AG04450 (cell line): ENCODE data around the gene APOBEC3B. TPM values are rescaled to one million over a fixed set of nuclear protein-coding genes. Genes with fewer than 3 reads are reported as not detected.

Experiments used
- CTCF ChIA-PET: fragments of 300-600, 350-600 bp; formaldehyde crosslinking; extraction: SDS; loops from one replicate; lab custom pipeline; 2022; ENCODE audit warnings: antibody characterized with exemption, inconsistent platforms; lab: Charles Lee
- POLR2A ChIA-PET: fragments of 350-600 bp; formaldehyde crosslinking; extraction: SDS; loops from one replicate; lab custom pipeline; 2021; ENCODE audit warnings: antibody characterized with exemption, inconsistent platforms; lab: Yijun Ruan, JAX
- DNase-seq: peaks from one replicate; pipeline ENCODE4 v3.0.0-alpha.2; 2011; ENCODE audit warnings: low read depth, low spot score
- H3K27ac ChIP-seq: one replicate; pipeline ENCODE4 v1.5.1; 2012; ENCODE audit warnings: low read depth, low read length, control low read depth
- H3K27me3 ChIP-seq: one replicate; pipeline ENCODE4 v1.6.0; 2012; ENCODE audit warnings: low read length; ENCODE audit not compliant: control insufficient read depth, insufficient read depth
- H3K4me3 ChIP-seq: 2 replicates; pipeline ENCODE4 v1.5.1; 2011; ENCODE audit warnings: mild to moderate bottlenecking, low read depth, low read length, control low read depth
- H3K9me3 ChIP-seq: 2 replicates; pipeline ENCODE4 v1.5.1; 2012; ENCODE audit warnings: low read length; ENCODE audit not compliant: control insufficient read depth, insufficient read depth
- polyA plus RNA-seq: library from polyadenylated mRNA; depleted of rRNA; stranded (reverse); fragments of >200 nt; gene quantifications from 2 replicates; pipeline ENCODE4 v1.2.3, GENCODE V29; 2011
- TF ChIP-seq, protein P1 (sequence below): IDR thresholded peaks from 2 replicates; pipeline ENCODE4 v1.5.1; 2011; ENCODE audit warnings: low read depth, low read length, control low read depth, inconsistent platforms

APOBEC3B gene
- polyA plus RNA-seq, 1 experiment: 12.5 TPM

DNA sequence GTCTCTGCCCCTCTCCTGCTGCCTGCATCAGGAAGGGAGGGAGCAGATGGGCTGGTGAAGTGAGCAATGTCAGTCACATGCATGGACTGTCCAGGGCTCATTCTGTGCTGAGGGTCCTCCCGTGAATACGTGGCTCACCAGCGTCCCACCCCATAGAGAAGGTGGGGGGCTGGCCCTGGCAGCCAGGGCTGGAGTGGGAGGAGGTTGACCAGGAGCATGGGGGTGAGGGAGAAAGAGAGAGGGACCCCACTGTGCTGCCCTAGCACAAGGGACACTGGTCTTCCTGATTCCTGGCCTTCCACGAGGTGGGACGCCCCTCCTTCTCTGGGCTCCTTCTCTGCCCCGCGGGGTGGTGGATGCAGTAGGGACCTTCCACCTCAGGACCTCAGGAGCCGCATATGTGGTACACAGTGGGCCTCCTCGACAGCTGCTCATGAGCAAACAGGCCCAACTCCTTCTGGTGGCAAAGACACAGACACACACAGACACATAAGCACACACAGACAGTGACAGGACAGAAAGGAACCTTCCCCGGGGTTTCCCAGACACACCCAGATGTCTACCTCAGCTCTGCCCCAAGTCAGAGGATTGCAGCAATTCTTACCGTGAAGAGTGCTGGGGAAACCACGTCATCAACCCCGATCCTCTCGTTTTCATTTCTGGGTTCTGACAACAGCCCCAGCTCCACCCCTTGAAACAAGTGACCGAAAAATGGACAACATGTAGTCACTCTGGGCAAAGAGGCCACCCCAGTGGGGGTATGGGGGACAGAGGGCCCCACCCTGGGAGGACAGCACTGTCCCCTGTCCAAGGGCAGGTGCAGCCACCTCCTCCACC lies 28.4 kb upstream of the APOBEC3B start:
- H3K9me3 ChIP-seq: no peaks in the 10 kb centered on the region; the same call in 1 of the 2 replicates
- H3K27ac ChIP-seq: no peak overlapping the region
- peaks cover 40% of the 10 kb centered on the region for H3K27me3 ChIP-seq
- no peak overlapping the region for H3K4me3 ChIP-seq
- TF ChIP-seq, protein P1, sequence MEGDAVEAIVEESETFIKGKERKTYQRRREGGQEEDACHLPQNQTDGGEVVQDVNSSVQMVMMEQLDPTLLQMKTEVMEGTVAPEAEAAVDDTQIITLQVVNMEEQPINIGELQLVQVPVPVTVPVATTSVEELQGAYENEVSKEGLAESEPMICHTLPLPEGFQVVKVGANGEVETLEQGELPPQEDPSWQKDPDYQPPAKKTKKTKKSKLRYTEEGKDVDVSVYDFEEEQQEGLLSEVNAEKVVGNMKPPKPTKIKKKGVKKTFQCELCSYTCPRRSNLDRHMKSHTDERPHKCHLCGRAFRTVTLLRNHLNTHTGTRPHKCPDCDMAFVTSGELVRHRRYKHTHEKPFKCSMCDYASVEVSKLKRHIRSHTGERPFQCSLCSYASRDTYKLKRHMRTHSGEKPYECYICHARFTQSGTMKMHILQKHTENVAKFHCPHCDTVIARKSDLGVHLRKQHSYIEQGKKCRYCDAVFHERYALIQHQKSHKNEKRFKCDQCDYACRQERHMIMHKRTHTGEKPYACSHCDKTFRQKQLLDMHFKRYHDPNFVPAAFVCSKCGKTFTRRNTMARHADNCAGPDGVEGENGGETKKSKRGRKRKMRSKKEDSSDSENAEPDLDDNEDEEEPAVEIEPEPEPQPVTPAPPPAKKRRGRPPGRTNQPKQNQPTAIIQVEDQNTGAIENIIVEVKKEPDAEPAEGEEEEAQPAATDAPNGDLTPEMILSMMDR: no peak
- POLR2A ChIA-PET: no interaction called here
- CTCF ChIA-PET: no interaction called here
- DNase-seq: no peak

DNA sequence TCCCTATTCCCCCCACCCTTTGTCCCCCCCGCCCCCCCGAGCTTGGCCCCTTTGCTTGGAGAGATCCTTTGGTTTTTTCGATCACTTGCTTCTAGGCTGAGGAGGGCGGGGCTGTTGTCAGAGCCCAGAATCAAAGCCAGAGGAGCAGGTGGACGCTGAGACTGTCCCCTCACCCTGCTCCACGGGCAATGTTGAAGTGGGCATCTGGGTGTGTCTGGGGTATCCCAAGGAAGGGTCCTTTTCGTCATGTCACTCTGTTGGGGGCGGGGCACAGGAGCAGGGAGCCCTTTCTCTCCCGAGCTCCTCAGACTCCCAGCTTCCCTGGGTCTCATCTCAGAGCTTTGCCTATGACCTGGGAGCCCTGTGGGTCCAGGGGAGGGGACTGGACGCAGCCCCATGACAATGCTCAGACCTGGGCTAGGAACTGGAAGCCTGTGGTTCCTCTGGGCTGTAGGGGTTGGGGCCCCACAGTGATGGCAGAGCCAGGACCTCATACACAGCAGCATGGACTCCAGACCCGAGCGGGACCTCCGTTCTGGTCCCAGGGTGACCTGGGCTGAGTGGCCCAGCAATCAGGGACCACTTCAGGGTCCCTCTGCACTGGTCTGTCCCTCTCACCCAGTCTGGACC lies 27.6 kb upstream of the APOBEC3B start:
- DNase-seq: no peak
- POLR2A ChIA-PET: no interaction called here
- no peaks in the 10 kb centered on the region; the same call in 1 of the 2 replicates for H3K9me3 ChIP-seq
- no peak overlapping the region for H3K4me3 ChIP-seq
- TF ChIP-seq, protein P1: no peak
- H3K27me3 ChIP-seq: peaks cover 41% of the 10 kb centered on the region
- CTCF ChIA-PET: no interaction called here
- no peak overlapping the region for H3K27ac ChIP-seq

DNA sequence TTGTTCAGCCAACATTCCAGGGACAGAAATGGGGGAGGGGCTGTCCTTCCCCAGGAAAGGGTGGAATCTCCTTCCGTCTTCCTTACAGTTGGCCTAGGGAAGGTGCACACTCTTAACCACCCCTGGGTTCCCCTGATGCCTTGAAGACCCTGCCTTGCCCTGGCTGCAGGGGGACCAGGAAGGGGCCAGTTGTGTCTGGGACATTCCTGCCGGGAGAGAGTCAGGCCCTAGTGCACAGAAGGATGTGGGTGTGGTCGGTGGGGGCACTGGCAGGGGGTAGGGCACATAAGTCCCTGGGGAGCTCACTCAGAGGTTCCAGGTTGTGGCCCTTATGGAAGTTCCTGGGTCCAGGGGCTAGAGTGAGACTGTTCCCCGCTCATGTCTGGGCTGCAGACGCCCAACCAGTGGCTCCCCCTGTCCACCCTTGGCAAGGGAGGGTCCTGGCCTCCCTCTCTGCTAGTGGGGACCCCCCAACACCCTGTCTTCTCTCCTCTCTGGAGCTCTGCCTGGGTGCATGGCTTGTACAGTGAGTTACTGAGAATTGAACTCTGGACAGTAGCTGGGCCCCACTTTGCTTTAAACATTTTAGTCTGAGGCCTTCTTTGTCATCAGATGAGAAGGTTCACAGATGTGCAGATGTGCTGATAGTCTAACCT lies 26.8 kb upstream of the APOBEC3B start:
- CTCF ChIA-PET: no interaction called here
- H3K27ac ChIP-seq: no peak overlapping the region
- TF ChIP-seq, protein P1: no peak
- no peaks in the 10 kb centered on the region; the same call in 1 of the 2 replicates for H3K9me3 ChIP-seq
- no peak for DNase-seq
- peaks cover 40% of the 10 kb centered on the region for H3K27me3 ChIP-seq
- POLR2A ChIA-PET: no interaction called here
- H3K4me3 ChIP-seq: no peak overlapping the region

DNA sequence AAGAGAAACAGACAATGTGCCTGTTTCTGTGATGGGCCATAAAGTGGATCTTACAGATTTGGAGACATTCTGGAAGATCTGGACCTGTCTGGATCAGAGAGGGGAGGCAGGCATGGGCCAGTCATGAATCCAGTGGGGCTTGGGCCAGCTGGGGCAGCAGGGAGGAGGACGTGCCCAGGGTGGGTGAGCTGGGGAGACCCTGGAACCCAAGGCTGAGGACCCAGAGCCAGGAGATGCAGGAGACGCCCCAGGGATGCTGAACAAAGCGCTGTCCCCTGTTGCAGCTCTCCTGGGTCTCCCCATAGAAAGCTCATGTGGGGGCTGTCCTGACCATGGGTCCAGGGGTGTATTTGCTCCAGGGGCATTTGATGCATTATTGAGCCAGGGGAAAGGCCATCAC lies 26.2 kb upstream of the APOBEC3B start:
- no peak for DNase-seq
- H3K27ac ChIP-seq: no peak overlapping the region
- TF ChIP-seq, protein P1: no peak
- peaks cover 40% of the 10 kb centered on the region for H3K27me3 ChIP-seq
- no peak overlapping the region for H3K4me3 ChIP-seq
- ChIA-PET POLR2A (no interaction called here), CTCF (no interaction called here)
- no peaks in the 10 kb centered on the region; the same call in 1 of the 2 replicates for H3K9me3 ChIP-seq
